B cell (primary cell): ENCODE results near the gene CORO1C. TPM values are rescaled to one million over a fixed set of nuclear protein-coding genes. Genes with fewer than 3 reads are reported as not detected.

ENCODE experiments used
- ATAC-seq: fragments of 200-7000 bp; cut with Tn5 transposase; one replicate; pipeline ENCODE4 v1.10.0; 2021; ENCODE audit warnings: low read depth, mild to moderate bottlenecking, moderate number of reproducible peaks, moderate library complexity
- CTCF ChIA-PET: fragments of 350-600 bp; sonication (Branson Sonifier 250); formaldehyde crosslinking; loops from one replicate; lab custom pipeline; 2021; ENCODE audit warnings: antibody characterized with exemption, inconsistent platforms; lab: Charles Lee
- POLR2A ChIA-PET: fragments of 350-600 bp; sonication (Branson Sonifier 250); formaldehyde crosslinking; loops from one replicate; lab custom pipeline; 2021; ENCODE audit warnings: antibody characterized with exemption; lab: Charles Lee
- DNase-seq: peaks from one replicate; pipeline ENCODE4 v3.0.0; 2013
- H2AFZ ChIP-seq: 2 replicates; pipeline ENCODE4 v1.6.1; 2012; ENCODE audit warnings: mild to moderate bottlenecking, low read depth, low read length; ENCODE audit not compliant: insufficient read depth, poor library complexity, severe bottlenecking
- H3K27ac ChIP-seq, 2 donors: 1 replicate in 1 of 2; 2 replicates in 1 of 2; pipeline ENCODE4 v1.5.1; 2012 to 2013; ENCODE audit warnings: low read length in 2 of 2, mild to moderate bottlenecking in 2 of 2, moderate library complexity in 1 of 2
- H3K27me3 ChIP-seq, 4 experiments: fragments of 200-600 bp in 1 of 4; sonication (generic) in 1 of 4; replicated peaks in 1 of 4; 1 replicate in 2 of 4; 2 replicates in 2 of 4; pipeline versions ENCODE4 v1.6.1 to v1.7.0; 2013 to 2016; ENCODE audit warnings: low read length in 3 of 4, mild to moderate bottlenecking in 2 of 4, mixed read lengths in 1 of 4, moderate library complexity in 1 of 4; ENCODE audit not compliant: insufficient read depth in 4 of 4, control insufficient read depth in 3 of 4; ENCODE audit errors: control extremely low read depth in 1 of 4
- H3K36me3 ChIP-seq, 2 experiments: replicated peaks in 1 of 2; 1 replicate in 1 of 2; 2 replicates in 1 of 2; pipeline versions ENCODE4 v1.6.1 to v1.7.1; 2013; ENCODE audit warnings: low read length in 1 of 2; ENCODE audit not compliant: insufficient read depth in 2 of 2, control insufficient read depth in 1 of 2; ENCODE audit errors: control extremely low read depth in 1 of 2, extremely low read depth in 1 of 2
- H3K4me1 ChIP-seq, 2 donors: fragments of 200-600 bp in 1 of 2; sonication (generic) in 1 of 2; 1 replicate in 1 of 2; 2 replicates in 1 of 2; pipeline versions ENCODE4 v1.5.1 to v1.6.1; 2013 to 2017; ENCODE audit warnings: low read length in 2 of 2; ENCODE audit not compliant: control insufficient read depth in 2 of 2, insufficient read depth in 2 of 2
- H3K4me2 ChIP-seq: replicated peaks from 2 replicates; pipeline ENCODE3; 2012; ENCODE audit warnings: mild to moderate bottlenecking, low read depth, low read length; ENCODE audit not compliant: poor library complexity, severe bottlenecking
- H3K4me3 ChIP-seq, 5 experiments: fragments of 200-600 bp in 1 of 5; sonication (generic) in 1 of 5; 1 replicate in 3 of 5; 2 replicates in 2 of 5; pipeline versions ENCODE4 v1.5.1 to v1.7.0; 2011 to 2016; ENCODE audit warnings: low read length in 4 of 5, mild to moderate bottlenecking in 4 of 5, low read depth in 2 of 5, control low read depth in 1 of 5, moderate library complexity in 1 of 5; ENCODE audit not compliant: insufficient read depth in 1 of 5; ENCODE audit errors: control extremely low read depth in 1 of 5, extremely low read depth in 1 of 5
- H3K79me2 ChIP-seq: fragments of 200-600 bp; sonication (generic); one replicate; pipeline ENCODE4 v1.6.0; 2016; ENCODE audit warnings: low read length; ENCODE audit not compliant: control insufficient read depth, insufficient read depth
- H3K9ac ChIP-seq: fragments of 200-600 bp; sonication (generic); 2 replicates; pipeline ENCODE4 v1.6.1; 2017; ENCODE audit warnings: mild to moderate bottlenecking, low read length, moderate library complexity
- H3K9me3 ChIP-seq, 3 donors: one replicate each; pipeline versions ENCODE4 v1.6.1 to v1.7.1; 2013; ENCODE audit warnings: low read length in 2 of 3; ENCODE audit not compliant: control insufficient read depth in 2 of 3, insufficient read depth in 1 of 3; ENCODE audit errors: control extremely low read depth in 1 of 3
- H4K20me1 ChIP-seq: 2 replicates; pipeline ENCODE4 v1.6.0; 2012; ENCODE audit warnings: mild to moderate bottlenecking, low read length; ENCODE audit not compliant: insufficient read depth, control insufficient read depth, poor library complexity, severe bottlenecking
- H3K27ac Mint-ChIP-seq: one replicate; pipeline ENCODE4 v1.8.0; 2021; ENCODE audit warnings: mixed read lengths
- H3K27me3 Mint-ChIP-seq: one replicate; pipeline ENCODE4 v1.8.0; 2021; ENCODE audit warnings: mixed read lengths
- H3K4me1 Mint-ChIP-seq: one replicate; pipeline ENCODE4 v1.8.0; 2021; ENCODE audit warnings: mixed read lengths
- H3K4me3 Mint-ChIP-seq: one replicate; pipeline ENCODE4 v1.8.0; 2021; ENCODE audit warnings: mixed read lengths
- H3K9me3 Mint-ChIP-seq: one replicate; pipeline ENCODE4 v1.8.0; 2022; ENCODE audit warnings: mixed read lengths; ENCODE audit not compliant: insufficient read depth
- EZH2 ChIP-seq: IDR thresholded peaks from 2 replicates; pipeline ENCODE4 v1.6.1; 2012; ENCODE audit warnings: borderline replicate concordance, low read depth, mild to moderate bottlenecking, moderate library complexity, low read length; ENCODE audit not compliant: insufficient read depth, poor library complexity, severe bottlenecking
- WGBS: methylation state at CpG from one replicate; pipeline ENCODE4 v1.1.5; 2013; ENCODE audit warnings: missing lambda C conversion rate; ENCODE audit not compliant: insufficient coverage; 5-methylcytosine and 5-hydroxymethylcytosine counted together
- intact Hi-C: fragments of 100-400 bp; cut with micrococcal nuclease; formaldehyde crosslinking; loops from one replicate; pipeline ENCODE4 v1.10.0; 2022
- polyA plus RNA-seq: library from polyadenylated mRNA; depleted of rRNA; stranded (reverse); fragments of >200 nt; gene quantifications from 2 replicates; pipeline ENCODE4 v1.2.3, GENCODE V29; 2012
- total RNA-seq, 2 donors: library from RNA; stranded (reverse); fragments of 120-200 nt in 1 of 2; gene quantifications; 1 replicate in 1 of 2; 2 replicates in 1 of 2; pipeline versions ENCODE4 v1.2.3 to v1.2.4, GENCODE V29; 2013 to 2022
- TF ChIP-seq, protein P1 (sequence below): fragments of 200-600 bp; IDR thresholded peaks from one replicate; pipeline ENCODE4 v1.8.0; 2022; ENCODE audit warnings: antibody characterized with exemption, mild to moderate bottlenecking

Gene CORO1C
- total and polyA plus RNA-seq, 2 donors (not counting 1 experiment from before 2014, with no cell fraction given): 19.2 to 68.0 TPM

DNA sequence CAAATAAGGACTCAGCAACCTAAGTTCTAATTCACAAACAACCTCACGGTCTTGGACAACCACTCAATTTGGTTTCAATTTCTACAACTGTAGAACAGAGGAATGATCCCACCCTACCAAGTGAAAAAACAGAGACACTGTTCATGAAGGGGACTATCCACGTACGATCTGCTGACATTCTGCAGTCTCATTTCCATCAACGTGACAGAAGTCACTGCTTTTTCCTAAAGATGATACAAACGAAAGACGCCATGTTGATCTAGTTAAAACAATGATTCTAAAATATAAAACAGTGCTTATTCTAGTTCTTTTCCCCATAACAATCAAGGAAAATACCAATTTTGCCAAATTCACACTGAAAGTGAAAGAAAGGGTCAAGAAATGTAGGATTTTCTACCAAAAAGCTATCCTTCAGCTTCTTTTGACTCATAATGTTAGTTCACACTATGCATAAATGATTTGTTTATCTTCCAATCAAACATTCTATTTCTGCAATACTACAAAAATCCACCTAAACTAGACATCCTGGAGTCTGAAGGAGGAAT is 38.1 kb downstream of the CORO1C start:
- no peak for DNase-seq
- no peak overlapping the region for H3K27ac Mint-ChIP-seq
- TF ChIP-seq, protein P1, sequence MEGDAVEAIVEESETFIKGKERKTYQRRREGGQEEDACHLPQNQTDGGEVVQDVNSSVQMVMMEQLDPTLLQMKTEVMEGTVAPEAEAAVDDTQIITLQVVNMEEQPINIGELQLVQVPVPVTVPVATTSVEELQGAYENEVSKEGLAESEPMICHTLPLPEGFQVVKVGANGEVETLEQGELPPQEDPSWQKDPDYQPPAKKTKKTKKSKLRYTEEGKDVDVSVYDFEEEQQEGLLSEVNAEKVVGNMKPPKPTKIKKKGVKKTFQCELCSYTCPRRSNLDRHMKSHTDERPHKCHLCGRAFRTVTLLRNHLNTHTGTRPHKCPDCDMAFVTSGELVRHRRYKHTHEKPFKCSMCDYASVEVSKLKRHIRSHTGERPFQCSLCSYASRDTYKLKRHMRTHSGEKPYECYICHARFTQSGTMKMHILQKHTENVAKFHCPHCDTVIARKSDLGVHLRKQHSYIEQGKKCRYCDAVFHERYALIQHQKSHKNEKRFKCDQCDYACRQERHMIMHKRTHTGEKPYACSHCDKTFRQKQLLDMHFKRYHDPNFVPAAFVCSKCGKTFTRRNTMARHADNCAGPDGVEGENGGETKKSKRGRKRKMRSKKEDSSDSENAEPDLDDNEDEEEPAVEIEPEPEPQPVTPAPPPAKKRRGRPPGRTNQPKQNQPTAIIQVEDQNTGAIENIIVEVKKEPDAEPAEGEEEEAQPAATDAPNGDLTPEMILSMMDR: no peak
- no peak for TF ChIP-seq EZH2
- H2AFZ ChIP-seq: no peak overlapping the region
- no peak overlapping the region for H3K4me2 ChIP-seq
- peaks cover 29% of the 10 kb centered on the region for H4K20me1 ChIP-seq
- no peak overlapping the region for H3K9ac ChIP-seq
- no peaks in the 10 kb centered on the region for H3K9me3 Mint-ChIP-seq
- CTCF ChIA-PET: interaction anchor here (1.6 to 3.5 kb wide), 2 partner anchors 28 to 129 kb away, joined by 4 to 23 read pairs; no protein-coding TSS in a partner anchor
- H3K4me3 Mint-ChIP-seq: no peak overlapping the region
- peaks cover 49% of the 10 kb centered on the region for H3K79me2 ChIP-seq
- no peak overlapping the region for H3K27ac ChIP-seq
- H3K4me3 ChIP-seq: no peak overlapping the region
- intact Hi-C loops: no loop called here
- POLR2A ChIA-PET: interaction anchor here (0.5 to 0.8 kb wide), 3 partner anchors 37 to 134 kb away, joined by 3 to 9 read pairs (median 5); no protein-coding TSS in a partner anchor
- WGBS: 100% methylated on average over 1 of the region's 6 CpGs
- no peak for ATAC-seq
- no peaks in the 10 kb centered on the region for H3K27me3 ChIP-seq
- peaks cover 0 to 8% of the 10 kb centered on the region in 2 experiments for H3K36me3 ChIP-seq
- peaks cover 58% of the 10 kb centered on the region for H3K4me1 Mint-ChIP-seq
- H3K9me3 ChIP-seq: no peaks in the 10 kb centered on the region
- peaks cover 32 to 35% of the 10 kb centered on the region in 2 donors for H3K4me1 ChIP-seq
- H3K27me3 Mint-ChIP-seq: no peaks in the 10 kb centered on the region
